Measurements from ENCODE around the gene MAP3K6.
"Not testable (repeated sequence)": the region's sequence is repeated elsewhere in the genome, so short reads cannot be mapped to it uniquely, and the experiment has no call there.

The MAP3K6 gene

GRCh38 chr1:27406791-27407190 lies 40.0 kb upstream of the MAP3K6 start:
- not testable (repeated sequence) for H2BK12ac ChIP-seq (ENCODE audit: low read length)

GRCh38 chr1:27406362-27406680 lies 39.6 kb upstream of the MAP3K6 start:
- H4K8ac ChIP-seq (ENCODE audit: low read depth, low read length) = no peak overlapping the region
- H3K9ac ChIP-seq (ENCODE audit: low read length) = no peak overlapping the region
- no peak overlapping the region for H3K4me3 ChIP-seq (ENCODE audit: low read depth, low read length)
- no peaks in the 10 kb centered on the region for H3K27me3 ChIP-seq (ENCODE audit: insufficient read depth, low read length)
- no peak overlapping the region for H4K12ac ChIP-seq (ENCODE audit: low read depth, low read length)
- WGBS (ENCODE audit: extremely low coverage, insufficient coverage, insufficient read length) = no CpG with 5 or more reads among the region's 4 CpGs
- H3K14ac ChIP-seq (ENCODE audit: low read length) = no peak overlapping the region
- no peak overlapping the region for H2AFZ ChIP-seq (ENCODE audit: insufficient read depth, low read length, poor library complexity)
- H3K4me2 ChIP-seq (ENCODE audit: low read length) = no peak overlapping the region
- H3K18ac ChIP-seq (ENCODE audit: low read length) = no peak overlapping the region
- peaks cover 12 to 23% of the 10 kb centered on the region in 2 experiments for H3K4me1 ChIP-seq (ENCODE audit: control insufficient read depth in 1 of 2, insufficient read depth in 2 of 2, low read length in 2 of 2)
- peaks cover 2% of the 10 kb centered on the region for H3K9me3 ChIP-seq (ENCODE audit: insufficient read depth, low read depth, low read length)
- peaks cover 18 to 29% of the 10 kb centered on the region in 2 experiments for H3K36me3 ChIP-seq (ENCODE audit: control insufficient read depth in 1 of 2, insufficient read depth in 2 of 2, low read length in 2 of 2)
- no peak overlapping the region for H2BK120ac ChIP-seq (ENCODE audit: insufficient read depth, low read length, poor library complexity)
- no peak overlapping the region for H3K27ac ChIP-seq (ENCODE audit: low read depth, low read length)
- H3K79me1 ChIP-seq (ENCODE audit: low read length) = peaks cover 4% of the 10 kb centered on the region
- H4K91ac ChIP-seq (ENCODE audit: low read depth, low read length) = no peak overlapping the region
- H3K4ac ChIP-seq (ENCODE audit: low read depth, low read length) = no peak overlapping the region
- DNase-seq = no peak
- H2BK5ac ChIP-seq (ENCODE audit: low read depth, low read length, poor library complexity) = no peak overlapping the region
- no peak overlapping the region for H2AK5ac ChIP-seq (ENCODE audit: low read length)
- no peaks in the 10 kb centered on the region for H3K79me2 ChIP-seq (ENCODE audit: control insufficient read depth, insufficient read depth, low read length, poor library complexity)
- no peak overlapping the region for H2BK12ac ChIP-seq (ENCODE audit: low read length)
- no peak overlapping the region for H3K23ac ChIP-seq (ENCODE audit: low read length)

More at GRCh38 chr1:27406791-27407190, 40.0 kb upstream of the MAP3K6 start:
- H4K12ac ChIP-seq (ENCODE audit: low read depth, low read length); H3K79me2 ChIP-seq (ENCODE audit: control insufficient read depth, insufficient read depth, low read length, poor library complexity); H3K23ac ChIP-seq (ENCODE audit: low read length); H4K8ac ChIP-seq (ENCODE audit: low read depth, low read length); H4K91ac ChIP-seq (ENCODE audit: low read depth, low read length); H3K27ac ChIP-seq (ENCODE audit: low read depth, low read length); H3K14ac ChIP-seq (ENCODE audit: low read length); H3K79me1 ChIP-seq (ENCODE audit: low read length); H3K9ac ChIP-seq (ENCODE audit: low read length); H3K4me2 ChIP-seq (ENCODE audit: low read length); H2AFZ ChIP-seq (ENCODE audit: insufficient read depth, low read length, poor library complexity); H3K4ac ChIP-seq (ENCODE audit: low read depth, low read length); H2AK5ac ChIP-seq (ENCODE audit: low read length); H3K9me3 ChIP-seq (ENCODE audit: insufficient read depth, low read depth, low read length); DNase-seq; H3K4me3 ChIP-seq (ENCODE audit: low read depth, low read length); H3K18ac ChIP-seq (ENCODE audit: low read length); H3K27me3 ChIP-seq (ENCODE audit: insufficient read depth, low read length); H2BK120ac ChIP-seq (ENCODE audit: insufficient read depth, low read length, poor library complexity); H2BK5ac ChIP-seq (ENCODE audit: low read depth, low read length, poor library complexity): not testable (repeated sequence)
- Histone ChIP-seq H3K4me1 (ENCODE audit: control insufficient read depth in 1 of 2, insufficient read depth in 2 of 2, low read length in 2 of 2) (peaks cover 14 to 23% of the 10 kb centered on the region in 2 experiments), H3K36me3 (ENCODE audit: control insufficient read depth in 1 of 2, insufficient read depth in 2 of 2, low read length in 2 of 2) (peaks cover 18 to 29% of the 10 kb centered on the region in 2 experiments)
- WGBS (ENCODE audit: extremely low coverage, insufficient coverage, insufficient read length) = no CpG with 5 or more reads among the region's 2 CpGs

DNA sequence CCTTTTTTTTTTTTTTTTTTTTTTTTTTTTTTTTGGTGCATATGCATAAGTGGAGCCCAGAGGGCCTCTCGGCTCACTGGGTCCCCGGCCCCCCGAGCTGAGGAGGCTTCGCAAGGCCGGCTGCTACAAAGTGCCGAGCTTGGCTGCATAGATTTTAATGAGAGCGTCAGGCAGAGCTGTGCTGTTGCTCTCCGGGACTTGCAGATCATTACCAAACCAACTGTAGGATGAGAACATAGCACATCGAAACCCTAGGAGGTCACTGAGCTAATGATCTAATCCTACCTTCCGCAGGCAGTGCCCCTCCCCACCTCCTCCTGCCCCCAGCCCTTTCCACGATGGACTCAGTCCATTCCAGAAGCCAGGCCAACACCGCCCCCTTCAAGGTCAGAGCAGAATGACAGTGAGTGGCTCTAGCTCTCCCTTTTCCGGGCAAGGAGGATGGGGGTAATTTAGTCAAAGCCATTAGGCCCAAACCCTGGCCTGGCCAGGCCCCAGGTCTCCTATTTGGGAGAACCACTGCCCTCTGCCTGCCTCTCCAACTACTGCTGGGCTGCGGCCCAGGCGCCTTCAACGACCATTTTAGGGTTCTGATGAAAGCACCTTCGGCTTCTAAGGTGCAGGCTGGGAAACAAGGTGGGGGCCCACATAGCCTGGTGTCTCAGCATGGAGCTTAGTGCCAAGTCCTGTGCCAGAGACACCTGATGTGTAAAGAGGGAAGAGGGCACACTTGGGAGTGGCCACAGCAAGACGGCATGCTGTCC lies 39.0 kb upstream of the MAP3K6 start:
- WGBS (ENCODE audit: extremely low coverage, insufficient coverage, insufficient read length) = no CpG with 5 or more reads among the region's 18 CpGs

DNA sequence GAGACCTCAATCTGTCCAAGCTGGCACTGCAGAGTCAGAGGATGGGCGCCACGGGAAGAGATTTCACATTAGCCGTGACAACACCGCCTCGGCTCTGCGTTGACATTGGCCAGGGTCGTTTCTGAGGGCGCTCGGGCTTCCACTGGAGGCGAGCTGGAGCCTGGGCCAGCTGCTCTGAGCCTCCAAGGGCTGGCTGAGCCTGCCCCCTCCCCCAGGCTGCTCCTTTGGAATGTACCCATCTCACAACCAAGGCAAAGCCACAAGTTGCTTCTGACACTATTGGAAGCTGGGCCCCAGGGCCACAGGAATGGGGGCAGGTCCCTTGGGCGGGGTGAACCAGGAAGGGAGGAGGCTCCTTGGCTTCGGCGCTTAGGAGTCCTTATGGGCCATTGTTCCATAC lies 38.3 kb upstream of the MAP3K6 start:
- H2BK120ac ChIP-seq (ENCODE audit: insufficient read depth, low read length, poor library complexity) = no peak overlapping the region
- H3K4me1 ChIP-seq (ENCODE audit: control insufficient read depth in 1 of 2, insufficient read depth in 2 of 2, low read length in 2 of 2) = peaks cover 11 to 23% of the 10 kb centered on the region in 2 experiments
- WGBS (ENCODE audit: extremely low coverage, insufficient coverage, insufficient read length) = no CpG with 5 or more reads among the region's 13 CpGs
- H4K12ac ChIP-seq (ENCODE audit: low read depth, low read length) = no peak overlapping the region
- H3K9ac ChIP-seq (ENCODE audit: low read length) = no peak overlapping the region
- H3K9me3 ChIP-seq (ENCODE audit: insufficient read depth, low read depth, low read length) = peaks cover 2% of the 10 kb centered on the region
- H3K14ac ChIP-seq (ENCODE audit: low read length) = peak overlapping the region; percentile 15
- no peak overlapping the region for H3K23ac ChIP-seq (ENCODE audit: low read length)
- no peak overlapping the region for H4K91ac ChIP-seq (ENCODE audit: low read depth, low read length)
- no peak overlapping the region for H3K4me3 ChIP-seq (ENCODE audit: low read depth, low read length)
- no peak overlapping the region for H3K18ac ChIP-seq (ENCODE audit: low read length)
- no peak overlapping the region for H3K4me2 ChIP-seq (ENCODE audit: low read length)
- H3K79me2 ChIP-seq (ENCODE audit: control insufficient read depth, insufficient read depth, low read length, poor library complexity) = no peaks in the 10 kb centered on the region
- H3K4ac ChIP-seq (ENCODE audit: low read depth, low read length) = no peak overlapping the region
- peak overlapping the region; percentile 3 for H2AK5ac ChIP-seq (ENCODE audit: low read length)
- H3K36me3 ChIP-seq (ENCODE audit: control insufficient read depth in 1 of 2, insufficient read depth in 2 of 2, low read length in 2 of 2) = peaks cover 17 to 24% of the 10 kb centered on the region in 2 experiments
- H4K8ac ChIP-seq (ENCODE audit: low read depth, low read length) = no peak overlapping the region
- H3K27ac ChIP-seq (ENCODE audit: low read depth, low read length) = peak overlapping the region; percentile 3
- no peak overlapping the region for H2AFZ ChIP-seq (ENCODE audit: insufficient read depth, low read length, poor library complexity)
- no peak overlapping the region for H2BK12ac ChIP-seq (ENCODE audit: low read length)
- H3K79me1 ChIP-seq (ENCODE audit: low read length) = peaks cover 4% of the 10 kb centered on the region
- H2BK5ac ChIP-seq (ENCODE audit: low read depth, low read length, poor library complexity) = no peak overlapping the region
- DNase-seq = peak; percentile 61 to 65
- no peaks in the 10 kb centered on the region for H3K27me3 ChIP-seq (ENCODE audit: insufficient read depth, low read length)

More for the DNA sequence above, 39.0 kb upstream of the MAP3K6 start:
- H2BK120ac ChIP-seq (ENCODE audit: insufficient read depth, low read length, poor library complexity); H3K4me3 ChIP-seq (ENCODE audit: low read depth, low read length); H3K79me1 ChIP-seq (ENCODE audit: low read length); H3K9me3 ChIP-seq (ENCODE audit: insufficient read depth, low read depth, low read length); H3K4ac ChIP-seq (ENCODE audit: low read depth, low read length); H2AK5ac ChIP-seq (ENCODE audit: low read length); H2AFZ ChIP-seq (ENCODE audit: insufficient read depth, low read length, poor library complexity); H3K27ac ChIP-seq (ENCODE audit: low read depth, low read length); H3K4me2 ChIP-seq (ENCODE audit: low read length); DNase-seq; H3K18ac ChIP-seq (ENCODE audit: low read length); H3K9ac ChIP-seq (ENCODE audit: low read length); H3K79me2 ChIP-seq (ENCODE audit: control insufficient read depth, insufficient read depth, low read length, poor library complexity); H2BK5ac ChIP-seq (ENCODE audit: low read depth, low read length, poor library complexity); H3K14ac ChIP-seq (ENCODE audit: low read length); H4K91ac ChIP-seq (ENCODE audit: low read depth, low read length); H3K23ac ChIP-seq (ENCODE audit: low read length); H2BK12ac ChIP-seq (ENCODE audit: low read length); H4K8ac ChIP-seq (ENCODE audit: low read depth, low read length); H4K12ac ChIP-seq (ENCODE audit: low read depth, low read length); H3K27me3 ChIP-seq (ENCODE audit: insufficient read depth, low read length): not testable (repeated sequence)
- Histone ChIP-seq H3K4me1 (ENCODE audit: control insufficient read depth in 1 of 2, insufficient read depth in 2 of 2, low read length in 2 of 2) (peaks cover 11 to 23% of the 10 kb centered on the region in 2 experiments), H3K36me3 (ENCODE audit: control insufficient read depth in 1 of 2, insufficient read depth in 2 of 2, low read length in 2 of 2) (peaks cover 18 to 29% of the 10 kb centered on the region in 2 experiments)
